ENCODE results near the gene ANKRD6. TPM values are rescaled to one million over a fixed set of nuclear protein-coding genes. Genes with fewer than 3 reads are reported as not detected.

The ANKRD6 gene
- total RNA-seq, 1 donor from 2014 or later: 0.48 TPM

GRCh38 chr6:89555806-89556205, 122.9 kb downstream of the ANKRD6 start:
- DNase-seq (ENCODE audit: low read depth): no peak

- DNase-seq (ENCODE audit: low read depth): peak; percentile 32
Observed at GRCh38 chr6:89559487-89559886, 126.5 kb downstream of the ANKRD6 start.

GRCh38 chr6:89562093-89562973, 129.4 kb downstream of the ANKRD6 start:
- peak; percentile 15 for DNase-seq (ENCODE audit: low read depth)

- DNase-seq (ENCODE audit: low read depth): no peak
Observed at GRCh38 chr6:89563866-89564265, 130.9 kb downstream of the ANKRD6 start.

GRCh38 chr6:89564752-89565427, 131.9 kb downstream of the ANKRD6 start:
- peak; percentile 9 for DNase-seq (ENCODE audit: low read depth)

- no peak for DNase-seq (ENCODE audit: low read depth)
Observed at GRCh38 chr6:89566008-89566800, 133.3 kb downstream of the ANKRD6 start.

- no peak for DNase-seq (ENCODE audit: low read depth)
Observed at GRCh38 chr6:89566930-89567629, 134.1 kb downstream of the ANKRD6 start.

GRCh38 chr6:89567630-89568390, 134.9 kb downstream of the ANKRD6 start:
- no peak for DNase-seq (ENCODE audit: low read depth)

GRCh38 chr6:89574910-89575561, 142.1 kb downstream of the ANKRD6 start:
- no peak for DNase-seq (ENCODE audit: low read depth)

DNA sequence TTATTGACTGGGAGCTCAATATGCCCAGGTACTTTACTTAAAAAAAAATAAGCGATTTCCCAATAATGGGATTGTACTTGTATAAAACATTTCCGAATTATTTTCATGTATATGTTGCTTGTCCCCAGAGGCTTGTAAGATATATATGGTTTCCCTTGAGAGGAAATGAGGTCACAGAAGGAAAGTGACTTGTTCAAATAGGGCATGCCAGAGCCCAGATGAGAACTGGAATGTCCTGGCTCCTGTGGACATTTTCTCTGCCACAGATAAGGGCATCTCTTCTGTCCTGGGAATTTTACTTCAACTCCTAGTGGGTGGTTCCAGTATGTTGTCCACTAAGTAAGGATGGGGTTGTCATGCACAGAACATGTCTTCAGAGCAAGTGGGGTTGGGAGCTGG, 142.6 kb downstream of the ANKRD6 start:
- DNase-seq (ENCODE audit: low read depth): no peak

GRCh38 chr6:89580997-89581666, 148.2 kb downstream of the ANKRD6 start:
- no peak for DNase-seq (ENCODE audit: low read depth)

- DNase-seq (ENCODE audit: low read depth): no peak
Observed at GRCh38 chr6:89581689-89582088, 148.7 kb downstream of the ANKRD6 start.

GRCh38 chr6:89582669-89583325, 149.8 kb downstream of the ANKRD6 start:
- no peak for DNase-seq (ENCODE audit: low read depth)

DNA sequence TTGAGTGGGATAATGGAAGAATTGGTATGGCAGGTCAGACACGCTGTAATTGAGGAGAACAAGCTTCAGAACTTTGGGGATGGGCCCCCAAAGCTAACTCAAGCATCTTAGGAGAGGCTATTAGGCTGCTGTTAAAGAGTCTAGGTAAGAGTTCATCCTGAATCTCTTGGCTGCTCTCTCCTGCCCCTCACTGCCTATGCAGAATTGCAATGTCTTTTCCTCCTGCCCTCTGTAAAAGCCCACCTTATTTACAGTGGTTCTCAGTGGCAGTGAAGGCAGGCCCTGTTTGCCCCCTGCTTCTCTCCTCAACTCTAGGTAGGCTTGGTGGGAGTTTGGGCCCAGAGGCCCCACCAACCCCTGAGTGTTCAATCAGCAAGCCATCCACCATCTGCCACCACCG, 150.6 kb downstream of the ANKRD6 start:
- no peak for DNase-seq (ENCODE audit: low read depth)

GRCh38 chr6:89584539-89584938, 151.6 kb downstream of the ANKRD6 start:
- no peak for DNase-seq (ENCODE audit: low read depth)

DNA sequence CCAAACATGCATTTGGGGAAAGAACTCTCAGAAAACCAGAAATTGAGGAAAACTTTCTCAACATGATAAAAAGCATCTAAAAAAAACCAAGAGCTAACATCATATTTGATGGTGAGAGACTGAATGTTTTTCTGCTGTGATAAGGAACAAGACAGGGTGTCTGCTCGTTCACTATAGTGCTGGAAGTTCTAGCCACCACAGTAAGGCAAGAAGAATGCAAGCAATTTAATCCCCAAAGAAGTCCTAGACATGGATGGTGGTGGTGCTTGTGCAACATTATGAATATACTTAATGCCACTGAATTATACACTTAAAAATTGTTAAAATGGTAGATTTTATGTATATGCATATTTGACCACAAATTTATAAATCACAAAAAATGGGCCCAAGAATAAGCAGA, 152.2 kb downstream of the ANKRD6 start:
- DNase-seq (ENCODE audit: low read depth): no peak

- DNase-seq (ENCODE audit: low read depth): no peak
Observed at GRCh38 chr6:89589297-89590025, 156.5 kb downstream of the ANKRD6 start.

DNA sequence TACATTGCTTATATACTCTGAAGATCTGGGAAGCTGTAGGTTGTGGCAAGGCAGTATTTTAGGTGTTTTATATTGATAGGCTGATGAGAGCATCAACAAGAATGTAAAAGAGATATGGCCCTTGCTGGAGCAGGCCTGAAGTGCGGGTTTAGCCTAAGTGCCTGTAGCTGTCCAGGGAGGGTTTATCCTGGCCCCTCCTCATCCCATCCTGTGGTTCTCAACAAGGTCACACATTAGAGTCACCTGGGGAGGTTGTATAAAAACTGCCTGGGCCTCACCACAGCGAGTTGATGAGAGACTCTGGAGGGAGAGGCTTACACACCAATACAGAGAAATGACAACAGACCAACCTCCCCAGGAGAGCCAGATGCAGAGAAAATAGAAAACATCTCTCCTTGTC, 157.2 kb downstream of the ANKRD6 start:
- no peak for DNase-seq (ENCODE audit: low read depth)

Data from myocyte (in vitro differentiated cells).